ENCODE results near the gene CCDC197.

DNA sequence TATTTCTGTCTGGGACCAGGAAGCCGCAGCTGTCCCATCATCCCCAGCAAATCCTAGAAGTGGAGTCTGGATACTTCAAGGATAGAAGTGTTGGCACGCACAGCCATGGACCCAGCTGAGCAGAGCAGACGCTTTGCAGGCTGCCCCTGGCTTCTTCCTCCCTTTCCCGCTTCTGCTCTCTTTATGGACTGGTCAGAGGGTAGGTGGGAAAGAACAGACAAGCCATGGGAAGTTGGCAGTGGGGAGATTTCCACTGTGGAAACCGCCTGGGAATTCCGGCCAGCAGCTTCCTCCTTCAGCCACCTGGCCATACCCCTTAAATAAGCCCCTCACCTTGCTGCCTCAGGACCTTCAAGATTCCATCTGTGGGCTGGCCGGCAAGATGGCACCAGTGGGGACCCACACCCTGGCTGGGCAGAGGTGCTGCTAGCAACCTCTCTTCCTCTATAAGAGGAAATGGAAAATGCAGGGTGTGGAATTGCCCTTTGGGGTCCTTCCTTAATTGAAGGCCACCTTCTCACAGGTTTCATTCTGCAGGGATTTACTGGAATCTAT lies 49.7 kb downstream of the CCDC197 start:
- TF ChIP-seq, protein P1, sequence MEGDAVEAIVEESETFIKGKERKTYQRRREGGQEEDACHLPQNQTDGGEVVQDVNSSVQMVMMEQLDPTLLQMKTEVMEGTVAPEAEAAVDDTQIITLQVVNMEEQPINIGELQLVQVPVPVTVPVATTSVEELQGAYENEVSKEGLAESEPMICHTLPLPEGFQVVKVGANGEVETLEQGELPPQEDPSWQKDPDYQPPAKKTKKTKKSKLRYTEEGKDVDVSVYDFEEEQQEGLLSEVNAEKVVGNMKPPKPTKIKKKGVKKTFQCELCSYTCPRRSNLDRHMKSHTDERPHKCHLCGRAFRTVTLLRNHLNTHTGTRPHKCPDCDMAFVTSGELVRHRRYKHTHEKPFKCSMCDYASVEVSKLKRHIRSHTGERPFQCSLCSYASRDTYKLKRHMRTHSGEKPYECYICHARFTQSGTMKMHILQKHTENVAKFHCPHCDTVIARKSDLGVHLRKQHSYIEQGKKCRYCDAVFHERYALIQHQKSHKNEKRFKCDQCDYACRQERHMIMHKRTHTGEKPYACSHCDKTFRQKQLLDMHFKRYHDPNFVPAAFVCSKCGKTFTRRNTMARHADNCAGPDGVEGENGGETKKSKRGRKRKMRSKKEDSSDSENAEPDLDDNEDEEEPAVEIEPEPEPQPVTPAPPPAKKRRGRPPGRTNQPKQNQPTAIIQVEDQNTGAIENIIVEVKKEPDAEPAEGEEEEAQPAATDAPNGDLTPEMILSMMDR (IDR thresholded peaks at IDR 0.05): no peak
- TF ChIP-seq POLR2A (IDR thresholded peaks at IDR 0.05) (no peak), POLR2AphosphoS5 (IDR thresholded peaks at IDR 0.05) (no peak)

Data from prostate gland (tissue), 2 donors.